Colon (tissue), 2 donors: ENCODE measurements around the gene GDAP2.
"Not testable (repeated sequence)": the region's sequence is repeated elsewhere in the genome, so short reads cannot be mapped to it uniquely, and the experiment has no call there.

Source experiments
- FAIRE-seq: peaks from 2 replicates; lab custom pipeline; 2012; peaks lifted over from hg19 to GRCh38; lab: Jason Lieb, UNC
- donor health status: control.
- donor health status: control.

GDAP2 gene

GRCh38 chr1:117899801-117900200, 29.6 kb downstream of the GDAP2 start:
- no peak for FAIRE-seq

GRCh38 chr1:117897551-117897950, 31.9 kb downstream of the GDAP2 start:
- FAIRE-seq = no peak

- no peak for FAIRE-seq
Observed at GRCh38 chr1:117895482-117896114, 33.8 kb downstream of the GDAP2 start.

- FAIRE-seq = no peak
Observed at GRCh38 chr1:117894078-117894477, 35.3 kb downstream of the GDAP2 start.

- no peak for FAIRE-seq
Observed at GRCh38 chr1:117892512-117892911, 36.9 kb downstream of the GDAP2 start.

- FAIRE-seq = no peak
Observed at GRCh38 chr1:117890452-117890851, 39.0 kb downstream of the GDAP2 start.

GRCh38 chr1:117886101-117886795, 43.2 kb downstream of the GDAP2 start:
- FAIRE-seq = no peak

- no peak for FAIRE-seq
Observed at GRCh38 chr1:117883616-117884015, 45.8 kb downstream of the GDAP2 start.

GRCh38 chr1:117879284-117879683, 50.1 kb downstream of the GDAP2 start:
- no peak for FAIRE-seq

GRCh38 chr1:117877823-117878222, 51.6 kb downstream of the GDAP2 start:
- no peak for FAIRE-seq

- no peak for FAIRE-seq
Observed at GRCh38 chr1:117871013-117871412, 58.4 kb downstream of the GDAP2 start.

- no peak for FAIRE-seq
Observed at GRCh38 chr1:117861694-117862093, 67.7 kb downstream of the GDAP2 start.

- FAIRE-seq = no peak
Observed at GRCh38 chr1:117860896-117861610, 68.4 kb downstream of the GDAP2 start.

- FAIRE-seq = no peak
Observed at GRCh38 chr1:117859901-117860300, 69.5 kb downstream of the GDAP2 start.

GRCh38 chr1:117857418-117857817, 72.0 kb downstream of the GDAP2 start:
- FAIRE-seq = no peak

GRCh38 chr1:117852853-117853553, 76.4 kb downstream of the GDAP2 start:
- no peak for FAIRE-seq

- FAIRE-seq = no peak
Observed at GRCh38 chr1:117851687-117852086, 77.7 kb downstream of the GDAP2 start.

- no peak for FAIRE-seq
Observed at GRCh38 chr1:117846674-117847425, 82.6 kb downstream of the GDAP2 start.

- FAIRE-seq = not testable (repeated sequence)
Observed at GRCh38 chr1:117844478-117844877, 84.9 kb downstream of the GDAP2 start.

- no peak for FAIRE-seq
Observed at GRCh38 chr1:117843791-117844190, 85.6 kb downstream of the GDAP2 start.

- no peak for FAIRE-seq
Observed at GRCh38 chr1:117842408-117843170, 86.8 kb downstream of the GDAP2 start.
